AG09319 (cell line): ENCODE data around the gene KRI1.
A peak's percentile ranks its signal among the peaks of the same experiment; 100 is the strongest.

Source experiments
- DNase-seq: peaks from one replicate; pipeline ENCODE4 v3.0.0-alpha.2; 2010; ENCODE audit warnings: low read depth; ENCODE audit errors: extremely low read depth
- CTCF ChIP-seq: IDR thresholded peaks from 2 replicates; pipeline ENCODE4 v1.5.1; 2011; ENCODE audit warnings: low read depth, mild to moderate bottlenecking, inconsistent platforms, low read length, moderate library complexity

The KRI1 gene

DNA sequence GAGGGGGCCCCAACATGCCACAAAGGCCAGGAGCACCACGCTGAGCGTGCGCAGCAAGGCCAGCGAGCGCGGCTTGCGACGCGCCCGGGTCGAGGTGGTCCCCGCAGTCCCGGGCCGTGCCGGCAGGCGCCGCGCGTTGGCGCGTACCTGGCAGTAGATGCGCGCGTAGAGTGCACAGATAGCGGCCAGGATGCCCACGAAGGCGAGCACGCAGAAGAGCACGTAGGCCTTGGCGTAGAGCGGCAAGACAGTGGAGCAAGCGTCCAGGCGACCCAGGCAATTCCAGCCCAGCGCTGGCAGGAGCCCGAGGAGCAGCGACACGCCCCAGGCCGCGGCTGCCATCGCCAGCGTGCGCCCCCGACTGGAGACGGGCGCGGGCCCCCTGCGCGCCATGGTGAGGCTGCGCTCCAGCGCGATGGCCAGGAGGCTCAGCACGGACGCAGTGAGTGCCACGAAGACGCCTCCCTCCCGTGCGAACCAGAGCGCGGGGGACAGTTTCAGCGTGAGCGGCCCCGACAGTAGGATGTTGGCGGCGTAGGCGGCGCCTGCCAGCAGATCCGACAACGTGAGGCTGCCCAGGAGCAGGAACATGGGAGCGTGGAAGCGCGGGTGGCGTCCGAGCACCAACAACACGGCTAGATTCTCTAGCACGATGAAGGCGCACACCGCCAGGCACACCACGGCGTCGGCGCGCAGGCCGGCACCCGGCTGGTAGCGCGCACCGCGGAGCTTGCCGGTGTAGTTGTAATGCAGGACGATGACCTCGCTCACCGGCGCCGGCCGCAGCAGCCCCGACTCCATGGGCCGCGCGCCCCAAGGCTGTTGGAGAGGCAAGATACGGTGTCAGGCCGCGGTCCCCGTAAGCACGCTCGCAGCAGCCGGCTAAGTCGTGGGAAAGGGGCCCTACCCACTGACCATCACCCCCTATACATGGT is 51.3 kb downstream of the KRI1 start:
- DNase-seq: no peak
- TF ChIP-seq CTCF: no peak

- no peak for DNase-seq
- no peak for TF ChIP-seq CTCF
Observed at GRCh38 chr19:10513223-10513622, 52.6 kb downstream of the KRI1 start.

DNA sequence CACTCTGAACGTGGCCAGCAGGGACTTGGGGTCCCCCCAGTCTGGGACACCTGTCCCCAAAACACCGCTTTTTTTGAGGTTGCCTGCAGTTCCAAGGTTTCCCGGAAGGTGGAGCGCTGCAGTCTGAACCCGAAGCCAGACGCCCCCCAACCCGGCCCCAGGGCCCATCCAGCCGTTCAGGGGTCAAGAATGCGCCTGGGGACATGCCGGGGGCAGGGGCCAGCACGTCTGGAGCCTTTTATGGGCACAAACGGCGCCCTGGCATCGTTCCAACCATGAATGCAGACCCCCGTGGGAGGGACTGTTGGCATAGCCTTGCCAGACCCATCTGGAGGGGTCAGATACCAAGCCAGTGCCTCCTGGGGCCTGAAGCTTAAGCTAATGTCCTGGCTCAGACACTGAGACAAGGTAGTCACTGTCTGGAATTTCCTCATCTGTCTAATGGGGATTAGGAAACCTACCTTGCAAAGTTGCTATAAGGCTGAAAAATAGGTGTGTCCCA is 55.5 kb downstream of the KRI1 start:
- TF ChIP-seq CTCF: peak; percentile 76
- no peak for DNase-seq

GRCh38 chr19:10508707-10509106 is 57.1 kb downstream of the KRI1 start:
- TF ChIP-seq CTCF: no peak
- no peak for DNase-seq

GRCh38 chr19:10508036-10508435 is 57.8 kb downstream of the KRI1 start:
- TF ChIP-seq CTCF: no peak
- no peak for DNase-seq

GRCh38 chr19:10505583-10506229 is 60.1 kb downstream of the KRI1 start:
- peak; percentile 79 for TF ChIP-seq CTCF
- no peak for DNase-seq
